K562 (cell line): ENCODE measurements around the gene TULP1.

Experiments
- POLR2A ChIP-seq: fragments of 450-650 bp; conservative IDR thresholded peaks from 2 replicates; pipeline ENCODE4 v1.6.1; 2016
- RFX5 ChIP-seq: IDR thresholded peaks from 2 replicates; pipeline ENCODE4 v1.6.1; 2011; ENCODE audit warnings: low read depth, mild to moderate bottlenecking, improper control_type of control experiment, low read length
- TARDBP ChIP-seq: fragments of 450-650 bp; IDR thresholded peaks from 2 replicates; pipeline ENCODE4 v1.6.1; 2016
- TEAD4 ChIP-seq, 2 experiments: sonication (generic) in 1 of 2; formaldehyde crosslinking in 1 of 2; IDR thresholded peaks; 2 replicates each; pipeline versions ENCODE4 v1.6.1 to v1.8.0; 2012 to 2022; ENCODE audit warnings: borderline replicate concordance in 1 of 2, inconsistent platforms in 1 of 2, low read length in 1 of 2, mild to moderate bottlenecking in 1 of 2, missing genetic modification reagents in 1 of 2
- ZBTB7A ChIP-seq: IDR thresholded peaks from 2 replicates; pipeline ENCODE4 v1.6.1; 2011; ENCODE audit warnings: low read depth, mild to moderate bottlenecking, low read length, moderate library complexity, borderline replicate concordance; ENCODE audit not compliant: control insufficient read depth
- TF ChIP-seq, protein P1 (sequence below): sonication (generic); formaldehyde crosslinking; IDR thresholded peaks from 2 replicates; pipeline ENCODE4 v1.8.0; 2022; ENCODE audit warnings: mild to moderate bottlenecking, missing genetic modification reagents

GRCh38 chr6:35533981-35534380 is 21.3 kb upstream of the TULP1 start:
- TF ChIP-seq ZBTB7A (no peak), TEAD4 (IDR thresholded peaks at IDR 0.05; ENCODE audit: low read length) (no peak), TEAD4 (CRISPR knock-in tag; IDR thresholded peaks at IDR 0.05; ENCODE audit: borderline replicate concordance) (no peak), TARDBP (no peak), RFX5 (no peak), POLR2A (no peak)
- TF ChIP-seq, protein P1, sequence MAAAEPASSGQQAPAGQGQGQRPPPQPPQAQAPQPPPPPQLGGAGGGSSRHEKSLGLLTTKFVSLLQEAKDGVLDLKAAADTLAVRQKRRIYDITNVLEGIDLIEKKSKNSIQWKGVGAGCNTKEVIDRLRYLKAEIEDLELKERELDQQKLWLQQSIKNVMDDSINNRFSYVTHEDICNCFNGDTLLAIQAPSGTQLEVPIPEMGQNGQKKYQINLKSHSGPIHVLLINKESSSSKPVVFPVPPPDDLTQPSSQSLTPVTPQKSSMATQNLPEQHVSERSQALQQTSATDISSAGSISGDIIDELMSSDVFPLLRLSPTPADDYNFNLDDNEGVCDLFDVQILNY (CRISPR knock-in tag), result no peak
